Measurements from ENCODE around the gene NRXN2. TPM values are rescaled to one million over a fixed set of nuclear protein-coding genes. Genes with fewer than 3 reads are reported as not detected.
"Not testable (repeated sequence)": the region's sequence is repeated elsewhere in the genome, so short reads cannot be mapped to it uniquely, and the experiment has no call there.

Gene NRXN2
- total RNA-seq, 8 experiments from 2014 or later: 0.51 to 120 (median 71.9) TPM

DNA sequence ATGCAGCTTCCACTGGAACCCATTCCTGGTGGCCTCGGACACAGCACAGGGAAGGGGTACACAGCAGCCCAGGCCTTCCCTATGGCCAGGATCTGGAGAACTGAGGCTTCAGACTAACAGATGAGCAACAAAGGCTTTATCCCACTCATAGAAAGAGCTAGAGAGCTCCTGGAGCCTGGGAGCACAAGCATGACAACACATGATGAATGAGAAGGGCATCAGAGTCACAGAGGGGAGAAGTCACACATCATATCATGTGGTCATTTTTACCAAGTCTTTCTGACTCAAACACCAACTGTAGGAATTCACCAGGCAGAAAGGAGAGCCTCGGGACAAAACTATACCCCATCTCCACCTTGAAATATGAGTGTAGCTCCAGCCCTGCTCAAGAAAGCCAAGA, 43.2 kb downstream of the NRXN2 start:
- in situ Hi-C loops (cut with MboI; ENCODE audit: low pct_unique_long_range_greater_than_20kb in 2 of 9, low sequenced_read_pairs in 9 of 9, unreplicated experiment in 9 of 9): no loop called here
- no peak for ATAC-seq (replicated peaks in 6 of 8)
- Histone ChIP-seq H3K27ac (no peak overlapping the region), H3K4me1 (replicated peaks in 1 of 2) (peaks cover 16 to 18% of the 10 kb centered on the region in 2 donors), H3K4me3 (no peak overlapping the region)
- 0 to 100% (median 20%) methylated on average over 1 to 2 of the region's 2 CpGs; no CpG with 5 or more reads in 3 of the 10 experiments for WGBS, 10 experiments

DNA sequence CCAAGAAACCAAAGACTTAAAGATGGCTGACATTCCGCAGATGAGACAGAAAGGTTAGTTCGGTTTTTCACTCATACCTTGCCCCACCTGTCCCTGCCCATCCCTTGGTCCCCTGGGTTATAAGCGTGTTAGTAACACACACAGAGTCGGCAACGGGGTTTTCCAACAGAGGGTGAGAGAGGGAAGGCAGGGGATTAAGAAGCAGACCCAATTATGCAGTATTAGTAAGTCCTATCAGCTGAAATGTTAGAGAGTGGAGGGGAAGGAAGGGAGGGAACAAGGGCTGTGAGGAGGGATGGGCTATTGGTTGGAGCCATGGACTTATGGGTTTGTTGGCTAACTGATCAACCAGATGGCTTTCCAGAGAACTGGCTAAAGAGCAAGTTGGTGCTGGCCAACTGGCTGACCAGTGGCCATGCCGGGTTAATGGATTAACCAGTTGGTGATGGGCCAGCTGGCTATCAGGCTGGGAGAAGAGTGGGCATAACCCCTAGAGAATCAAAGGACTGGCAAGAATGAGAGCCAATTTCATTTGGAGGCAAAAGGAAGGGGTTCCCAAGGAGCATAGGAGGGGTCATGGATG, 45.5 kb downstream of the NRXN2 start:
- Histone ChIP-seq H3K4me1 (replicated peaks in 1 of 2) (peaks cover 22 to 24% of the 10 kb centered on the region in 2 donors), H3K4me3 (no peak overlapping the region), H3K27ac (no peak overlapping the region)
- in situ Hi-C loops (cut with MboI; ENCODE audit: low pct_unique_long_range_greater_than_20kb in 2 of 9, low sequenced_read_pairs in 9 of 9, unreplicated experiment in 9 of 9): no loop called here
- 50 to 100% (median 96%) methylated on average over 1 to 5 of the region's 6 CpGs; no CpG with 5 or more reads in 2 of the 10 experiments for WGBS, 10 experiments
- ATAC-seq (replicated peaks in 6 of 8): no peak

- ATAC-seq (replicated peaks in 6 of 8): no peak
- Histone ChIP-seq H3K4me1 (replicated peaks in 1 of 2) (peaks cover 22 to 24% of the 10 kb centered on the region in 2 donors), H3K4me3 (no peak overlapping the region), H3K27ac (peak overlapping the region; percentile 81 to 84)
- in situ Hi-C loops (cut with MboI; ENCODE audit: low pct_unique_long_range_greater_than_20kb in 2 of 9, low sequenced_read_pairs in 9 of 9, unreplicated experiment in 9 of 9): no loop called here
- 60% methylated on average over 1 of the region's 2 CpGs; no CpG with 5 or more reads in 9 of the 10 experiments for WGBS, 10 experiments
These were observed 46.8 kb downstream of the NRXN2 start for GRCh38 chr11:64676261-64676615.

DNA sequence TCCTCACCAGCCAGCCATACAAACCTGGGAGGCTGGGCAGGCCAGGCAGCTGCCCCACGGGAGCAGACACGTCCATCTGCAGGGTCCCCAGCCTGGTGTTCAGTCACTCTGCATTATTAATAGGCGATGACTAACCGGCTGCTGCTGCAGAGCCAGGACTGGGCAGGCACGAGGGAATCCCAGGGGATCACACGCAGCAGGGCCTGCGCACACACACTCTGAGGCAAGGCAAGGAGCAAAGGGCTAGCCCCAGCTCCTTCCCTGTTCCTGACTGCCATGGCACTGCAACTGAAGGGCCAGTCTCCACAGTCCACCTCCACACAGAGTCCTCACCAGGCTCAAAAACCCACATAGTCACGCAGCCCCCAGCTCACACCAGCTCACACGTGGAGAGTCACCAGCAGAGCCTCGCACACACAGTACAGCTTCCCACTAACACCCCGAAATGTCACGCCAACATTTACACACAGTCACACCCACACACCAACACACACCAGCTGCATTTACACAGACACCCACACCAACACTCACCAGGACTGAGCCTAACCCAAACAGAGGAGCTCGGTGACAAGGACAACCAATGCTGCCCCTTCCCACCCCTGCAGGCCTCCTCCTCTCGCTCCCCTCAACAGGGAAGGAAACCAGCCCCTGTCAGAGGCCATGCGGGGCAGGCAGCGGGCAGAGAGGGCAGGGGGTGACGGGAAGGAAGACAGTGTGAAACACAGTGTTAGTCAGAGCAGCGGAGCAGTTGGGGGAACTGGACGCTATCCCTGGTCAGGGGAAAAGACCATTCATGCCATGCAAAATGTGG, 47.3 kb downstream of the NRXN2 start:
- Histone ChIP-seq H3K27ac (peak overlapping the region; percentile 81 to 84), H3K4me1 (replicated peaks in 1 of 2) (peaks cover 22 to 24% of the 10 kb centered on the region in 2 donors), H3K4me3 (no peak overlapping the region)
- 4 to 50% (median 23%) methylated on average over 2 to 9 of the region's 19 CpGs; no CpG with 5 or more reads in 4 of the 10 experiments for WGBS, 10 experiments
- ATAC-seq (replicated peaks in 6 of 8): peak; percentile 80 to 99 (median 99)
- in situ Hi-C loops (cut with MboI; ENCODE audit: low pct_unique_long_range_greater_than_20kb in 2 of 9, low sequenced_read_pairs in 9 of 9, unreplicated experiment in 9 of 9): no loop called here

DNA sequence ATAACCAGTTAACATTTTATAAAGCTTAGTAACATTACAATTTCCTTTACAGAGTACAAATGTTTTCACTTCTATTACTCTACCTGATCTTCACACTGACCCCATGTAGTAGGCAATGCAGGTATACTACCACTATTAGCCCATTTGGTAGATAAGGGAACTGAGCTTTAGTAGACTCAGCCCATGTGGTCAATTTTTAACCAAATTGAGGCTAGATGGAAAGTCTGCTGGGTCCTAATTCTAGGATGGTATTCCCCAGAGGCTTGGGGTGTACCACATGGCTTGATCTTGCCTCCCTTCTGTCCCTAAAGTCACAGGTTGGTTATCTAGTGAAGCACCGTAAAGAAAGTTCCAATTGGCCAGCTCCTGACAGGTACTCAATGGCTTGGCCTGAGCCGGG, 48.2 kb downstream of the NRXN2 start:
- no peak overlapping the region for H3K4me3 ChIP-seq
- no peak for ATAC-seq (replicated peaks in 6 of 8)
- 90 to 100% (median 92%) methylated on average over 1 to 2 of the region's 2 CpGs; no CpG with 5 or more reads in 7 of the 10 experiments for WGBS, 10 experiments

DNA sequence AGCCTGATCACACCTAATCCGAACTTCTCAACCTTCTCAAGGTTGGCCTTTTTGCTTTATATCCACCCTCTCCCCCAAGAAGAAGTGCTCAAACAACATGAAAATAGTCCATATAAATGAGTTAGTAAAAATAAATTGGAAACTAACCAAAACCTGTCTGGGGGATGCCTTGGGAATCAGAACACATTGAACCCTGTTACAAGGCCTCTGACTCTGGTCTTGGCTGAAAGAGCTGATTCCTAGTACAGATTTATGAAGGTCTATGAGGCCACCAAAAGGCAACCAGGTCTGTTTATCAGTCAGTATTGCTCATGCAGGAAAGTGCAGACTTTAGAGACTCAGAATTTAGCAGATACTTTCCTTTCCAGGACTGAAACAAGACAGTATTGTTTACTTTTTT, 49.7 kb downstream of the NRXN2 start:
- Histone ChIP-seq H3K27ac (no peak overlapping the region), H3K4me3 (no peak overlapping the region), H3K4me1 (replicated peaks in 1 of 2) (peaks cover 22 to 24% of the 10 kb centered on the region in 2 donors)
- 0 to 75% (median 27%) methylated on average over 1 of the region's 1 CpG; no CpG with 5 or more reads in 4 of the 10 experiments for WGBS, 10 experiments
- no peak for ATAC-seq (replicated peaks in 6 of 8)
- in situ Hi-C loops (cut with MboI; ENCODE audit: low pct_unique_long_range_greater_than_20kb in 2 of 9, low sequenced_read_pairs in 9 of 9, unreplicated experiment in 9 of 9): no loop called here

More for the DNA sequence above, 48.2 kb downstream of the NRXN2 start:
- in situ Hi-C loops (cut with MboI; ENCODE audit: low pct_unique_long_range_greater_than_20kb in 2 of 9, low sequenced_read_pairs in 9 of 9, unreplicated experiment in 9 of 9): no loop called here
- Histone ChIP-seq H3K4me1 (replicated peaks in 1 of 2) (peaks cover 22 to 24% of the 10 kb centered on the region in 2 donors), H3K27ac (peak overlapping the region; percentile 80 to 81)

DNA sequence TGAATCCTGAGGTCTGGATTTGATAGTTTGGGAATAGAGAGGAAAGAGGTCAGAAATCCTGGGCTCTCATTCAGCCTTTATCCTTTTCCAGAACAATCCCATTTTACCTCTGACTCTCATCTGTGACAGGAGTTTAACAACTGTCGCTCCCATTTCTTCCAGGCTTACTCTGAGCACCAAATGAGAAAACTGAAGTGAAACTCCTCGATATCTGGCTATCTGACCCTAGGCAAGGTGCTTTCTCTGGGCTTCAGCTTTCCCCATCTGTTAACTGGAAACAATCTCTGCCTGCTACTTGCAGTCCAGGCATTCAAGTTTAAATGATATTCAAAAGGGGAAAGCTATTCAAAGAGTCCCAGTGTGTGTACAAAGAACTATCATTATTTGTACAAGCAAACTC, 50.1 kb downstream of the NRXN2 start:
- Histone ChIP-seq H3K4me1 (replicated peaks in 1 of 2) (peaks cover 22 to 24% of the 10 kb centered on the region in 2 donors), H3K4me3 (no peak overlapping the region), H3K27ac (no peak overlapping the region)
- in situ Hi-C loops (cut with MboI; ENCODE audit: low pct_unique_long_range_greater_than_20kb in 2 of 9, low sequenced_read_pairs in 9 of 9, unreplicated experiment in 9 of 9): no loop called here
- ATAC-seq (replicated peaks in 6 of 8): no peak
- 50 to 94% (median 76%) methylated on average over 1 to 2 of the region's 2 CpGs; no CpG with 5 or more reads in 3 of the 10 experiments for WGBS, 10 experiments

DNA sequence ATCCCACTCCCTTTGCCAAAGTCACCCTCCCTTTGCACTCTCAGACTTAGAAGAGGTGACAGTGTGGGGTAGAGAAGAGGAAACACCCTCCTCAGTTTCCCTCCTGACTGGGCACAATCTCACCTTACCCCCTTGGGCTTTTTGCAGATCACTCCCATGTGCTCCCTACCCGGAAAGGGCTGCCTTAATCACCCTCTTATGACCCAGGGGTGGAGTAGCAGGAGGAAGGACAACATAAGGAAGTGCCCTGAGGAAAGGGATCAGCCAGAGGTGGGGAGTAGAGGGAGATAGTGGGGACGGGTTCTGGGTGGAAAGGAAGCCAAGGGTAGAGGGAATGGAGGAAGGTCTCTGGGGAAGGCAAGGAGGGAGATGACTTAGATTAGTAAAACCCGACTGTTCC, 52.0 kb downstream of the NRXN2 start:
- in situ Hi-C loops (cut with MboI; ENCODE audit: low pct_unique_long_range_greater_than_20kb in 2 of 9, low sequenced_read_pairs in 9 of 9, unreplicated experiment in 9 of 9): no loop called here
- 0 to 53% (median 50%) methylated on average over 1 to 2 of the region's 3 CpGs; no CpG with 5 or more reads in 6 of the 10 experiments for WGBS, 10 experiments
- peaks cover 16 to 17% of the 10 kb centered on the region in 2 donors for H3K4me1 ChIP-seq (replicated peaks in 1 of 2)
- ATAC-seq (replicated peaks in 6 of 8): peak in 1 of 8 experiments; percentile 10
- H3K27ac ChIP-seq: no peak overlapping the region
- no peak overlapping the region for H3K4me3 ChIP-seq

GRCh38 chr11:64667154-64667745, 55.7 kb downstream of the NRXN2 start:
- in situ Hi-C loops (cut with MboI; ENCODE audit: low pct_unique_long_range_greater_than_20kb in 2 of 9, low sequenced_read_pairs in 9 of 9, unreplicated experiment in 9 of 9): no loop called here
- 50 to 100% (median 90%) methylated on average over 1 to 14 of the region's 22 CpGs; no CpG with 5 or more reads in 4 of the 10 experiments for WGBS, 10 experiments
- ATAC-seq (replicated peaks in 6 of 8): no peak
- Histone ChIP-seq H3K4me1 (replicated peaks in 1 of 2) (no peaks in the 10 kb centered on the region), H3K27ac (no peak overlapping the region), H3K4me3 (no peak overlapping the region)

GRCh38 chr11:64665411-64665821, 57.6 kb downstream of the NRXN2 start:
- peak in 3 of 8 experiments; percentile 58 to 95 (median 92) for ATAC-seq (replicated peaks in 6 of 8)
- H3K4me3 ChIP-seq: no peak overlapping the region
- H3K27ac ChIP-seq: no peak overlapping the region
- 21 to 82% (median 50%) methylated on average over 3 to 7 of the region's 7 CpGs; no CpG with 5 or more reads in 1 of the 10 experiments for WGBS, 10 experiments
- H3K4me1 ChIP-seq (replicated peaks in 1 of 2): no peaks in the 10 kb centered on the region
- in situ Hi-C loops (cut with MboI; ENCODE audit: low pct_unique_long_range_greater_than_20kb in 2 of 9, low sequenced_read_pairs in 9 of 9, unreplicated experiment in 9 of 9): no loop called here

GRCh38 chr11:64664236-64664870, 58.6 kb downstream of the NRXN2 start:
- H3K4me3 ChIP-seq; ATAC-seq (replicated peaks in 6 of 8); H3K27ac ChIP-seq; in situ Hi-C loops (cut with MboI; ENCODE audit: low pct_unique_long_range_greater_than_20kb in 2 of 9, low sequenced_read_pairs in 9 of 9, unreplicated experiment in 9 of 9); H3K4me1 ChIP-seq (replicated peaks in 1 of 2): not testable (repeated sequence)
- 80 to 100% (median 99%) methylated on average over 1 to 14 of the region's 15 CpGs; no CpG with 5 or more reads in 1 of the 10 experiments for WGBS, 10 experiments

DNA sequence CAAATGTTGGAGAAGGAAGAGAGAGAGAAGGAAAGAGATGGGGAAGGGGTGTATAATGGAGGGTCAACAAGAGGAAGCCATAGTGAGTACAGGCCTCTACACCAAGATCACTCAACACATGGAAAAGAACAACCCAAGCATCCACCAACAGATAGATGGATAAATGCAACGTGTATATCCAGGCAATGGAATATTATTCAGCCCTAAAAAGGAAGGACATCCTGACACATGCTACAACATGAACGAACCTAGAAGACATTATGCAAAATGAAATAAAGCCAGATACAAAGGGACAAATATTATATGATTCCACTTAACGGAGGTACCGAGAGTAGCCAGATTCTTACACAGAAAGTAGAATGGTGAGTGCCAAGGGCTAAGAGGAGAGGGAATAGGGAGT, 59.3 kb downstream of the NRXN2 start:
- Histone ChIP-seq H3K4me3 (no peak overlapping the region), H3K4me1 (replicated peaks in 1 of 2) (no peaks in the 10 kb centered on the region), H3K27ac (no peak overlapping the region)
- 67 to 100% (median 92%) methylated on average over 1 to 4 of the region's 4 CpGs for WGBS, 10 experiments
- in situ Hi-C loops (cut with MboI; ENCODE audit: low pct_unique_long_range_greater_than_20kb in 2 of 9, low sequenced_read_pairs in 9 of 9, unreplicated experiment in 9 of 9): no loop called here
- ATAC-seq (replicated peaks in 6 of 8): no peak

DNA sequence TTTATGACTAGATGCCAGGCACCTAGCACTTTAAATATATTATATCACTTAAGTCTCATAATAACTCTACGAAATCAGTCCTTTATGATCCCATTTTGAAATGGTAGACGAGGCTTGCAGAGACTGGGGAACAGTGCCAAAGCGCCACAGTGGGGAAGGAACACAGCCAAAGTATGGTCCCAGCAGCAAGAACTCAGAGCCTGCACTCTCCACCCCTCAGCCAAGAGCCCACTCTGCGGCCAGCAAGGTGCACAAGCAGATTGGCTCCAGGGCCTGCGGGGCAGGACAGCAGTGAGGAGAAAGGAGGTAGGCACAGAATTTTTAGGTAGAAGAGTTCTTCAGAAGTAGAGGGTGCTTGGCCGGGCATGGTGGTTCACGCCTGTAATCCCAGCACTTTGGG, 61.4 kb downstream of the NRXN2 start:
- H3K4me3 ChIP-seq: no peak overlapping the region
- in situ Hi-C loops (cut with MboI; ENCODE audit: low pct_unique_long_range_greater_than_20kb in 2 of 9, low sequenced_read_pairs in 9 of 9, unreplicated experiment in 9 of 9): no loop called here
- no peak for ATAC-seq (replicated peaks in 6 of 8)
- no peak overlapping the region for H3K27ac ChIP-seq
- 83 to 100% (median 94%) methylated on average over 1 to 6 of the region's 7 CpGs; no CpG with 5 or more reads in 5 of the 10 experiments for WGBS, 10 experiments
- no peaks in the 10 kb centered on the region for H3K4me1 ChIP-seq (replicated peaks in 1 of 2)
